DND-41 (cell line): ENCODE measurements around the gene JPH3.
"Not testable (repeated sequence)": the region's sequence is repeated elsewhere in the genome, so short reads cannot be mapped to it uniquely, and the experiment has no call there.

Experiments
- ATAC-seq: fragments of 200-7000 bp; cut with Tn5 transposase; 3 replicates; pipeline ENCODE4 v1.9.1; 2021; ENCODE audit warnings: low read depth; ENCODE audit not compliant: insufficient read depth
- DNase-seq: peaks from one replicate; pipeline ENCODE4 v3.0.0-alpha.2; 2020
- H2AFZ ChIP-seq: 2 replicates; pipeline ENCODE4 v1.6.0; 2012; ENCODE audit warnings: low read depth, low read length
- H3K27ac ChIP-seq: 2 replicates; pipeline ENCODE4 v1.5.1; 2012; ENCODE audit warnings: low read length, inconsistent platforms
- H3K27me3 ChIP-seq: fragments of 200-600 bp; sonication (generic); 2 replicates; pipeline ENCODE4 v1.6.0; 2012; ENCODE audit warnings: low read length, mild to moderate bottlenecking, inconsistent platforms; ENCODE audit not compliant: insufficient read depth, poor library complexity
- H3K36me3 ChIP-seq: 2 replicates; pipeline ENCODE4 v1.5.1; 2012; ENCODE audit warnings: low read length, inconsistent platforms; ENCODE audit not compliant: insufficient read depth
- H3K4me1 ChIP-seq: 2 replicates; pipeline ENCODE4 v1.5.1; 2012; ENCODE audit warnings: mild to moderate bottlenecking, low read length; ENCODE audit not compliant: insufficient read depth
- H3K4me2 ChIP-seq: 2 replicates; pipeline ENCODE4 v1.6.0; 2012; ENCODE audit warnings: mild to moderate bottlenecking, moderate library complexity, low read length, inconsistent platforms; ENCODE audit not compliant: insufficient read depth
- H3K4me3 ChIP-seq, 2 experiments: fragments of 200-600 bp in 1 of 2; shearing (Covaris generic) in 1 of 2; 2 replicates each; pipeline ENCODE4 v1.5.1; 2012 to 2016; ENCODE audit warnings: inconsistent platforms in 2 of 2, low read length in 2 of 2, mild to moderate bottlenecking in 2 of 2, low read depth in 1 of 2, moderate library complexity in 1 of 2
- H3K79me2 ChIP-seq: 2 replicates; pipeline ENCODE4 v1.6.0; 2012; ENCODE audit warnings: low read length, inconsistent platforms; ENCODE audit not compliant: insufficient read depth
- H3K9ac ChIP-seq: 2 replicates; pipeline ENCODE4 v1.6.0; 2012; ENCODE audit warnings: low read depth, mild to moderate bottlenecking, inconsistent platforms, low read length, moderate library complexity
- H3K9me3 ChIP-seq: 2 replicates; pipeline ENCODE4 v1.5.1; 2012; ENCODE audit warnings: low read length, moderate library complexity, mild to moderate bottlenecking, inconsistent platforms; ENCODE audit not compliant: insufficient read depth, severe bottlenecking
- H4K20me1 ChIP-seq: 2 replicates; pipeline ENCODE4 v1.6.0; 2012; ENCODE audit warnings: low read length; ENCODE audit not compliant: insufficient read depth
- CTCF ChIP-seq: IDR thresholded peaks from 2 replicates; pipeline ENCODE4 v1.5.1; 2012; ENCODE audit warnings: borderline replicate concordance, low read length, moderate library complexity, mild to moderate bottlenecking; ENCODE audit not compliant: poor library complexity, severe bottlenecking; ENCODE audit errors: extremely low read depth
- EZH2 ChIP-seq: IDR thresholded peaks from 3 replicates; pipeline ENCODE4 v1.6.1; 2012; ENCODE audit warnings: borderline replicate concordance, low read depth, mild to moderate bottlenecking, moderate library complexity, low read length, inconsistent platforms; ENCODE audit not compliant: severe bottlenecking

The JPH3 gene

DNA sequence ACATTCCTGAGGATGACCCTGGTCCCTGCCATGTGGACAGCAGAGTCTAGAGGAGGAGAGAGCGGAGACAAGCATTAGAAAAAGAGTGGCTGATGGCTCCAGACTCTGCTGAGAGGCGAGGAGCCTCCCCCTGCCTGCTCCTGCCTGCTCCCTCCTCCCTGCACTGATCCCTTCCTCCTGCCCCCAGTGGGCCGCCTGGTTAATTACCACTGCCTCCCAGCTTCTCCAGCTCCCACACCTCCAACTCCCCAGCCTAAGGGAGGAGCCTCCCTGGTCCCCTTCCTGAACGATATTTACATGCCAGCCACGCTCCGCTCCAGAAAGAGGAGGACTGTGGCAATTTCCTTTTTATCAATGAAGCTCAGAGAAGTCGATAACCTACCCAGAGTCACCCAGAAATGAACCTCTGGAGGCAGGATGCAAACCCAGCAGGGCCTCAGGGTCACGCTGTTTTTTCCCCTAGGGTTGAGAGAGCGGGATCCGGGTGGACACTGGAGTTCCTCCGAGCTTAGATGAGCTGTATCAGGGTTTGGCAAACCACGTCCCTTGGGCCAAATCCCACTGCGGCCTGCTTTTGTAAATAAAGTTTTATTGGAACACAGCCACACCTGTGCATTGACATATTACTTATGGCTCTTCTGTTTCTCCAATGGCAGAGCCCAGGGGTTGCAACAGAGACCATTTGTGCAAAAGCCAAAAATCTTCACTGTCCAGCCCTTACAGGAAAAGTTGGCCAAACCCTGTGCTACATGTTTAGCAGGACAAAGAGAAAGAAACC, 27.1 kb upstream of the JPH3 start:
- Histone ChIP-seq H3K9ac (no peak overlapping the region), H3K4me1 (no peaks in the 10 kb centered on the region), H3K79me2 (no peaks in the 10 kb centered on the region), H3K4me3 (no peak overlapping the region), H4K20me1 (no peaks in the 10 kb centered on the region; the same call in 1 of the 2 replicates), H3K9me3 (no peaks in the 10 kb centered on the region), H3K36me3 (no peaks in the 10 kb centered on the region), H3K27ac (no peak overlapping the region), H2AFZ (no peak overlapping the region), H3K4me2 (no peak overlapping the region), H3K27me3 (no peaks in the 10 kb centered on the region)
- no peak for DNase-seq
- no peak for ATAC-seq
- TF ChIP-seq CTCF: no peak
- TF ChIP-seq EZH2: no peak

DNA sequence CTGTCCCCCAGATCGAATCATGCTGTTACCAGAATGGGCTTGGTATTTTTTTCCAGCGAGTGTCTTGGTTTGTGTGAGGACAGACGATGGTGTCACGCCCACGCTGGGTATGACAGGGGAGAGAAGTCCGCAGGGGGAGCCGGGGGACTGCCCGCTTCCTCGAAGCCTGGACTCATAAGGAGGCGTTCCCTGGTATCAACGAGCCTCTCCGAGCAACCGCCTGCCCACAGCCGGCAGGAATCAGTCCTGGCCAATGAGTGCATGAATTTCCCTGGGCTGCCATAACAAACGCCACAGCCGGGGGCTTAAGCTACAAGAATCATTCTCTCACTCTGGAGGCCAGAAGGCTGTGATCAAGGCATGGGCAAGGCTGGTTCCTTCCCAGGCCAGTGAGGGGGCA, 26.1 kb upstream of the JPH3 start:
- no peak for ATAC-seq
- no peaks in the 10 kb centered on the region for H3K27me3 ChIP-seq
- no peak for DNase-seq
- no peaks in the 10 kb centered on the region for H3K4me1 ChIP-seq
- no peaks in the 10 kb centered on the region for H3K9me3 ChIP-seq
- no peak for TF ChIP-seq CTCF
- no peak for TF ChIP-seq EZH2
- no peaks in the 10 kb centered on the region for H3K79me2 ChIP-seq
- no peaks in the 10 kb centered on the region for H3K36me3 ChIP-seq
- no peak overlapping the region for H3K9ac ChIP-seq
- H3K27ac ChIP-seq: no peak overlapping the region
- no peak overlapping the region for H2AFZ ChIP-seq
- no peak overlapping the region for H3K4me2 ChIP-seq
- no peak overlapping the region for H3K4me3 ChIP-seq
- no peaks in the 10 kb centered on the region; the same call in 1 of the 2 replicates for H4K20me1 ChIP-seq

DNA sequence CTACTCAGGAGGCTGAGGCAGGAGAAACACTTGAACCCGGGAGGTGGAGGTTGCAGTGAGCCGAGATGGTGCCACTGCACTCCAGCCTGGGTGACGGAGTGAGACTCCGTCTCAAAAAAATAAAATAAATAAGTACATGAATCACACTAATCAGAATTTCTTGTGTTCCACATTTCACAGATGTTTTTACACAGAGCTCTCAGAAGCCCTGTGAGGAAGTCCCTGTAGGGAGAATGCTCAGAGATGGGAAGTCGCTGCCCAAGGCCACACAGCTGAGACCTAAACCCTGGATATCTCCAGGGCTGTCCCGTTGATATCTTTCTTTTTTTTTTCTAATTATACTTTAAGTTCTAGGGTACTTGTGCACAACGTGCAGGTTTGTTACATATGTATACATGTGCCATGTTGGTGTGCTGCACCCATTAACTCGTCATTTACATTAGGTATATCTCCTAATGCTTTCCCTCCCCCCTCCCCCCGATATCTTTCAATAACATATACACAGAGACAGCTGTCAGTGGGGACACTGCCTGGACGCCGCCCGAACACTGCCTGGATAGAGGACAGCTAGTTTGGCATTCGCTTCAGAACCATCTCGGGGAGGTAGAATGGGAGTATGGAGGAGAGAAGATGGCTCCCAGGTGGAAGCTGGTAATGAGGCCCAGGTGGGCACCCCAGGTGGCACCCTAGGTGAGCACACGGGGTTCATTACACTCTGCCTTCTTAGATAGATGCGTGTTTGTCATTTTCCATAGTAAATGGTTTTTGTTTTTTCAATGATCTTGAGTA, 24.0 kb upstream of the JPH3 start:
- not testable (repeated sequence) for H3K4me1 ChIP-seq, H3K4me3 ChIP-seq, H3K27me3 ChIP-seq, H3K4me2 ChIP-seq, DNase-seq, H2AFZ ChIP-seq, H4K20me1 ChIP-seq, H3K79me2 ChIP-seq, H3K9ac ChIP-seq, ATAC-seq, H3K36me3 ChIP-seq, H3K9me3 ChIP-seq, H3K27ac ChIP-seq

DNA sequence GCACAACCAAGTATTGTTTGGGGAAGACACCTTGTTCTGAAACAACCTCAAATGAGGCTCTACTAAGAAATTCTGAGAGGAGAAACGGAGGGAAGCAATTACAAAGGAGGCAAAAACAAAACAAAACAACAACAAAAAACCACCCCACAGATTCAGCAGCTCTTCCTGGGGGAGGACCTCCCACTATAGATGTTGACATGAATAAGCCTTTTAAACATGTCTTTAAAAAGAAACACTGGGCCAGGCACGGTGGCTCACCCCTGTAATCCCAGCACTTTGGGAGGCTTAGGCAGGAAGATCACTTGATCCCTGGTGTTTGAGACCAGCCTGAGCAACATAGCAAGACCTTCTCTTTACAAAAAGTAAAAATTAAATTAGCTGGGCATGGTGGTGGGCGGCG, 22.6 kb upstream of the JPH3 start:
- no peak for TF ChIP-seq CTCF
- no peak for TF ChIP-seq EZH2
- Histone ChIP-seq H3K27ac (no peak overlapping the region), H3K36me3 (no peaks in the 10 kb centered on the region), H3K4me1 (no peaks in the 10 kb centered on the region), H3K4me2 (no peak overlapping the region), H4K20me1 (no peaks in the 10 kb centered on the region), H3K9me3 (no peaks in the 10 kb centered on the region), H3K27me3 (no peaks in the 10 kb centered on the region), H3K4me3 (no peak overlapping the region), H3K79me2 (no peaks in the 10 kb centered on the region), H3K9ac (no peak overlapping the region), H2AFZ (no peak overlapping the region)
- DNase-seq (no peak), ATAC-seq (no peak)
